HG02840 (cell line): ENCODE data around the gene SS18L1.

ENCODE experiments used
- ATAC-seq: cut with Tn5 transposase; IDR thresholded peaks from one replicate; pipeline ENCODE4 v1.9.1; 2021; ENCODE audit warnings: mild to moderate bottlenecking, moderate library complexity, moderate number of reproducible peaks; ENCODE audit not compliant: unreplicated experiment, low FRiP score

SS18L1 gene

DNA sequence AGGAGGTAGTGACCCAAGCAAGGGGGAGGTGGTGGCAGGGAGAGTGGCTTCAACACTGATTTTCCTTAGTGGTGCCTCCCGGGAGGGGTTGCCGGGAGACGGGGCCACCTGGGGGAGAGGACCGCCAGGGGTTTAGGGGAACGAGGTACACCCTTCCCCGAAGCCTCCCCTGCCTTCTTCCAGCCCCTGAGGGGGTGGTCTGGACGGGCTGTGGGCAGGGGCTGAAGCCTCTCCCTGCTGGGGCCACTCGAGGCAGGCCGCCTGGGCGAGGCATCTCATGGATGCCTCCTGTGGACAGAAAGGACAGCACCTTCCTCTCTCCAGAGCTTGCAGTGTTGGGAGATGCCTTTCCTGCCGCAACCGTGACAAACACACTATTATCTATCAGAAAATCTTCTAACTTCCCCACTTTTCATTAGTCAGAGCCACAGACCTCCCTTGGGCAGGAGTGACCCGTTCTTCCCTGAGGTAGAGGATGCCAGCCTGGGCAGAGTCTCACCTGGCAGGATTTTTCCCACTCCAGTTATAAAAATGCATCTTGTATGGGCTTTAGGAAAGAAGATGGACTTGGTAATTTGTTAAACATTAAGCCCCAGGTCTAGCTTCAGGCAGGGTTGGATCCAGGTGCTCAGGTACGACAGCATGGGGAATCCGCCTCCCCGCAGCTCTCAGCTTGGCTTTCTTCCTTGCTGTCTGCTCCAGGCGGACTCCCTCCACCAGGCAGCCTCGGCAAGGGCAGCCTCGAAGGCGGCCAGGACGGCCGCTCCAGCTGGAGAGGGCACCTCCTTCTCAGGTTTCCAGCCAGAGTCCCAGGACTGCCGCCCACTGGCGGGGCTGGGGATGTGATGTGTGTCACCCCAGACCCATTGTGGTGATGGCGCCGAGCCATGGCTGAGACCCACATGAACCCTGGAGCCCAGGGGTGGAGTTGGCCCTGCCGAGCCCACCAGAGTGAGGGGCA is 65.5 kb downstream of the SS18L1 start:
- no peak for ATAC-seq

DNA sequence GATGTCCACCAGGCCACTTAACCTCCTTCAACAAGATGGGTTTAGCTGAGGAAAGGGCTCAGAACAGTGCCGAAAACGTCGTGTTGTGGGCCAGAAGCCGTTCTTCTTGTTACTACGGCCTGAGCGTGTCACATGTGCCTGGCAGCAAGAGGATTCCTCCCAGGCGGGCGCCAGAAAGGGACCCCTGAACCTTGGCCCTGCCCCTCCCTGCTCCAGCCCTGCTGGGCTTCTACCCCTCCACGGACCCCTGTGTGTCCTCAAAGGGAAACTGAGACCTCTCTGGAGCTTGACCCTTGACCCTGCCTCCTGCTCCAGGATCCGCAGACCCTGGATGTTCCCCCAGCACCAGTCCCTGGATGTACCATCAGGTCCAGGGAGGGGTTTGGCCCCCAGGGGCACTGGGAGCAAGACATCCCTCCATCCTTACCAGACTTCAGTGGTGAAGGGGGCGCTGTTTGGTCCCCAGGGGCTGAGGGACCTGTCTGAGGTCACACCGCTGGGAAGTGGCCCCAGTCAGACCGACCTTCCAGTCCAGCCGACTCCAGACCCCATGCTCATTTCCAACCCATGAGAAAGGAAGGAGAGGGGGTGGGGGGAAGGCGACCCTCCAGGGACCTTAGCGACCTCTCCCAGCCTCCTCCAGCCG is 66.4 kb downstream of the SS18L1 start:
- no peak for ATAC-seq

DNA sequence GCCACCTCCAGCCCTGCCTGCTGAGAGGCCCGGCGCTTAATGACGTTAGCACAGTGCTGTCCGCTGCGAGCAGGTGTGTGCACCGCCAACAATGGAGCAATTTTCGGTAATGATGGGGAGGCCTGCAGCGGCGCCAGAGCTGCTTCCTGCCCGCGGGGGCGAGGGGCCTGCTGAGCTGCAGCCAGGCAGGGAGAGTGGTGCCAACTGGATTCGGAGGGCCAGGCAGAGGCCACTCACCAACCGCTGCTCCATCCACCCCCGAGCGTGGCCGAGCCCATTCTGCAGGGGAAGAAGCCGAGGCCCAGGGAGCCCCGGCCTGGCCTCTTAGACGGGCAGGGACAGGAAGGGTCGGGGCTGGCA is 66.9 kb downstream of the SS18L1 start:
- no peak for ATAC-seq

GRCh38 chr20:62211216-62211615 is 67.6 kb downstream of the SS18L1 start:
- no peak for ATAC-seq

DNA sequence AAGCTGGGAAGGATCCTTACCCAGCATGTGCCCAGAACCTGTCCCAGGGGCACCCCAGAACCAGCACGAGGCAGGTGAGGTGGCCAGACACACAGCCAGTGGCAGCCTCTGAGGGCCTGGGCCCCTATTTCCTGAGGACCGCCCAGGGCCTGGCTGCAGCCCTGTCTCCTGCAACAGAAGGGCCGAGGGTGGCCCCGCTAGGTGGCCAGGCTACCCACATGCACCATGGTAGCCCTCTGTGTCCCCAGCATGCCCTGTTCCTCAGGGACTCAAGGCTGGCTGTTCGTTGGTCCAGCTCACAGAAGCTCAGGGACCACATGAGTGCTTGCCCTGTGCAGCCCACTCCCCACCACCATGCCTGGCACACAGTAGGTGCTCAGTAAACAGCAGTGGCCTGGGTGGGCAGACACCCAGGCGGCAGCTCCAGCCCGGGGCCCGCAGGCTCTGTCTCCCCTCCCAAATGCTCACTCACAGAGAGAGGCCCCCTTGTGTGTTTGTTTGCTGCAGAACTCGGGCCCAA is 68.3 kb downstream of the SS18L1 start:
- ATAC-seq, result no peak

- ATAC-seq, result no peak
Measured at GRCh38 chr20:62212299-62212698, 68.7 kb downstream of the SS18L1 start.

GRCh38 chr20:62214067-62214466 is 70.5 kb downstream of the SS18L1 start:
- no peak for ATAC-seq

- no peak for ATAC-seq
Measured at GRCh38 chr20:62215020-62215990, 71.7 kb downstream of the SS18L1 start.

DNA sequence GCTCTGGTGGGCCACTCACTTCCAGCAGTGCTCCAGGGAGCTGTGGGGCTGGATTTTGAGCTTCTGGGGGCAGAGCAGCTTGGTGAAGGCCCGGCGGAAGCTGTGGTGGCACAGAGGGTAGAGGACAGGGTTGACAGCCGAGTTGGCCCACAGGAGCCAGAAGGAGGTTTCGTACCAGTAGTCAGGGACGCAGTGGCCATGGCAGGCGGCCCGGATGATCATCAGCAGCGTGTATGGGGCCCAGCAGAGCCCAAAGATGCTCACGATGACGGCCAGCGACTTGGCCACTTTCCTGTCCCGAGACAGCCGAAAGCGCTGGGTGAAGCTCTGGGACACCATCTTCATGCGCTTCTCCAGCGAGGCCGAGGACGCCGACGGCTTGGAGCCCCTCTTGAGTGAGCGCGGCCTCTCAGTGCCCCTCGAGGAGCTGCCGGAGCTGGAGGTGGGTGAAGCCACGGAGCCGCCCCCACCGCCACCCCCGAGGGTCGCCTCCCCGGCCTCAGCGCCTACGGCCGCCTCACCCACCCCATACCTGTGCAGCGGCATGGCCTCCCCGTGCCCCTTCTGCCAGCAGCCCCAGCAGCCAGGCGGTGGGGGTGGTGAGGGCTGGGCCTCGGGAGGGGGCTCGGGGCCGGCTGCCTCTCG is 72.5 kb downstream of the SS18L1 start:
- ATAC-seq, result no peak

- no peak for ATAC-seq
Measured at GRCh38 chr20:62216636-62217566, 73.3 kb downstream of the SS18L1 start.

DNA sequence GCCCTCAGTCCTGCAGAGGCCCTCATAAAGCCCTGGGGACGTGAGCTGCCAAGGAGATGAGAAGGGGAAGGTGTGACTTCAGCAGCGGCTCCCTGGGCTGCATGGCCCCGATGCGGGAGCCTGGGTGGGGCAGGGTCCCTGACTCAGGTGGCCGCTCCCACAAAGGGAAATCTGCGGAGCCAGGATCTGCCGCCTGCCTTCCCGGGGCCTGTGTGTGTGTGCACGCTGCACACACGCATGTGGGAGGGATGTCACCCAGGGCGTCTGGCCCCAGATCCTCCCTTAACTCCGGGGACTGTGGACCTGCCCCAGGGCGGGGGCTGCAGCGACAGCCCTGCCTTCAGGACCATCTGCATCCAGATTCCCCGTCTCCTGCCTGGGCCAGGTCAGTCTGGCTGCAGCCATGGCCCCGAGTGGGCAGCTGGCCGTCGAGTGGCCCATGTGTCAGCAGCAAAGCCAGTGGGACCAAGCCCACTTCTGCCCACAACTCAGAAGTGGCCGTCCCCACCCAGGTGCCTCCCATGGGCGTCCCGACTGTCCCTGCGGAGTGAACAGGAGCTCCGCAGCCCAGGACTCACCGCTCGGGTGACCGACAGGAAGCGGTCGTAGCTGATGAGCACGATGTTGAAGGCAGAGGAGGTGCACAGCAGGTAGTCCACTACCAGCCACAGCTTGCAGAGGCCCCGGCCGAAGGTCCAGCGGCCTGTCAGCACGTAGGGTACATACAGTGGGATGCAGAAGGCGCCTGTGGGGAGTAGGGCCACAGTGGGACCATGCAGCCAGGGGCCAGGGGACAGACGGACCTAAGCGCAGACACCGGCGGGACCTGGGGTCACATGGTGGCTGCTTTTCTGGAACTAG is 74.6 kb downstream of the SS18L1 start:
- ATAC-seq, result no peak

GRCh38 chr20:62219101-62219991 is 75.8 kb downstream of the SS18L1 start:
- no peak for ATAC-seq

- ATAC-seq, result no peak
Measured at GRCh38 chr20:62219992-62220665, 76.6 kb downstream of the SS18L1 start, which contains the start of gene HRH3. TSS of gene HRH3 (minus strand) at chr20:62220278. CDS start at chr20:62219970, 308 bp downstream.

DNA sequence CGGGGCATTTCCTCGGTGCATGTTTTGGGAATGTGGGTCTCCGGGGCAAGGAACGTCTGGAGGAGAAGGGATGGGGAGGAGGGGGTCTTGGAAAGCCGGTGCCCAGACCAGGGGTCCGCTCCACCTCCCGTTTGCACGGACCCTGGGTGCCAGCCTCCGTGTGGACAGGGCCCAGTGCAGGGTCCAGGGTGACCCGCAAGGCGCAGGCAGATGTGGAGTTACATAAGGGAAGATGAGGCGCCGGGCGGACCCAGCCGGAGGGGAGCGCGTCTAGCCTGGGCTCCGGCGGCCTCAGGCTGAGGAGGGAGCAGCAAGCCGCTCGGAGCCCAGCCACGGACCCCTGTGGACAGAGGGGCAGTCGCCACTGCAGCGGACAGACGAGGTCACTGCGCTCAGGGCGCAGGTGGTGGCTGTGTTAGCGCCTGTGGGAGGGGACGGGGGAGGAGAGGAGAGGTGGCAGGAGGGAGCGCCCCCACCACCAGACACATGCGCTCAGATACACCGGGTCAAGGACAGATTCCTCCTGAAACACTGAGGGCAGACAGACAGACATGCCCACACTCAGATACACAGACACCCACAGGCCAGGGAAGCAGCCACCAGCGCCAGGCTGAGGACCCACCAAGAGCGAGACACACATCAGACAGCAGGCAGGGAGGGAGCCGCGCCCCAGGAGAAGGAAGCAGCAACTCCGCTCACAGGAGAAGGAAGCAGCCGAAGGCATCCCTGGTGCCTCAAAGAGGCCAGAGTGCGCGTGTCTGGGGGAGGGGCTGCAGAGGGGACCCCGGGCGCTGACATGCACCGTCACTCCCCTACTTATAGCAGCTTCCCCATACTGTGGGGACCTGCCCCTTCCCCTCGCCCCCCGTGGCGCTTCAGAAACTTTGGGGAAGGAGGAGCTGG is 77.3 kb downstream of the SS18L1 start:
- ATAC-seq, result no peak

DNA sequence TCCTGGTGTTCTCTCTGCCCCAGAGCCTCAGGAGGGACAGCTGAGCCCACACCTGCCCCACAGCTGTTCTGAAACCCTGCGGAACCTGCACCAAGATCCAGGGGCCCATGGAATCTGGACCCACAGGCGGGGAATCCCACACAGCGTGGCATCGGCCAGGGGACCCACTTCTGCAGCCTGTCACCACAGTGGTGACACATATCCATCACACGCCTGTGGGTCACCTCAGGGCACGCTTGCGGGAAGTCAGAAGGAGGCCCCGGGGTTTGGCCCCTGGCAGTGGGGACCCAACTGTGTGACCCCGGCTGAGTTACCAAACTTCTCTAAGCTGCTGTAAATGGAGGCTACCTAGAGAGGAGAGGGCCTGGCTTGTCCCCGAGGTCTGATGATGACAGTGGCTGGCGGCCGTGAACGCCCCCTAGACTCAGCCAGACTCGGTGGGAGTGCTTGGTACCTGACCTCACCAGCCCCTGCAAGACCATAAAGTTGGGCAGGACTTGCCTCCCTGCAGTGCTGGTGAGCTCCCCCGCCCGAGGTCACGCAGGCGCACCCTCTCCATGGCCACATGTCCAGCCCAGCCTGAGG is 78.8 kb downstream of the SS18L1 start:
- no peak for ATAC-seq
